BE2C (cell line): ENCODE measurements around the gene NUFIP1.

ENCODE experiments used
- DNase-seq: peaks from one replicate; pipeline ENCODE4 v3.0.0-alpha.2; 2020
- H3K27me3 ChIP-seq: fragments of 250-450 bp; sonication (Bioruptor Pico); 2 replicates; pipeline ENCODE4 v1.5.1; 2020; ENCODE audit warnings: mild to moderate bottlenecking
- H3K36me3 ChIP-seq: fragments of 250-450 bp; sonication (Bioruptor Pico); 2 replicates; pipeline ENCODE4 v1.5.1; 2020; ENCODE audit warnings: mild to moderate bottlenecking
- H3K4me1 ChIP-seq: fragments of 250-450 bp; sonication (Bioruptor Pico); 2 replicates; pipeline ENCODE4 v1.5.1; 2020
- H3K4me3 ChIP-seq: 2 replicates; pipeline ENCODE4 v1.5.1; 2011; ENCODE audit warnings: low read depth, low read length
- H3K9me3 ChIP-seq: fragments of 250-450 bp; sonication (Bioruptor Pico); 2 replicates; pipeline ENCODE4 v1.5.1; 2020
- CTCF ChIP-seq: IDR thresholded peaks from 2 replicates; pipeline ENCODE4 v1.5.1; 2012; ENCODE audit warnings: mild to moderate bottlenecking, low read depth, low read length

NUFIP1 gene

DNA sequence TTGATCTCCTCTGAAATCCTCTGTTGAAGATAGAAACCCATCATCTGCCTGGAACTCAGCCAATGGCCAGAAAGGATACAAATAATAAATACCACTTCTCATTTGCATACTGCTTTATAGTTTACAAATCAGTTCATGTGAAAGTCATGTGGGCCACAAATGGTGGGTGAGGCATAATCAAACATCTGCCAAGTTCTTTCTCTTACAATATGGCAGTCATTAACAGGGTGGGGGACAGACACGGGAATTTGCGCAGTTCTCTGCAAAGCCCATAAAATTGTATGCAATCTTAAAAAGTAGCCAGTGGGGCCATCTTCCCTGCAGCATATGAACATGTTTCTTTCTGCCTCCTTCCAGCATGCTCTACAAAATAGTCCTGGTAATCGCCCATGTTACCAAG, 59.6 kb downstream of the NUFIP1 start:
- no peaks in the 10 kb centered on the region for H3K9me3 ChIP-seq
- TF ChIP-seq CTCF = no peak
- DNase-seq = no peak
- H3K36me3 ChIP-seq = no peaks in the 10 kb centered on the region
- no peak overlapping the region for H3K4me3 ChIP-seq
- peaks cover 10% of the 10 kb centered on the region for H3K4me1 ChIP-seq
- H3K27me3 ChIP-seq = no peaks in the 10 kb centered on the region

GRCh38 chr13:44927968-44928367, 61.3 kb downstream of the NUFIP1 start:
- no peak overlapping the region for H3K4me3 ChIP-seq
- peaks cover 10% of the 10 kb centered on the region for H3K4me1 ChIP-seq
- H3K27me3 ChIP-seq = no peaks in the 10 kb centered on the region
- DNase-seq = no peak
- no peak for TF ChIP-seq CTCF
- H3K9me3 ChIP-seq = no peaks in the 10 kb centered on the region
- no peaks in the 10 kb centered on the region for H3K36me3 ChIP-seq

DNA sequence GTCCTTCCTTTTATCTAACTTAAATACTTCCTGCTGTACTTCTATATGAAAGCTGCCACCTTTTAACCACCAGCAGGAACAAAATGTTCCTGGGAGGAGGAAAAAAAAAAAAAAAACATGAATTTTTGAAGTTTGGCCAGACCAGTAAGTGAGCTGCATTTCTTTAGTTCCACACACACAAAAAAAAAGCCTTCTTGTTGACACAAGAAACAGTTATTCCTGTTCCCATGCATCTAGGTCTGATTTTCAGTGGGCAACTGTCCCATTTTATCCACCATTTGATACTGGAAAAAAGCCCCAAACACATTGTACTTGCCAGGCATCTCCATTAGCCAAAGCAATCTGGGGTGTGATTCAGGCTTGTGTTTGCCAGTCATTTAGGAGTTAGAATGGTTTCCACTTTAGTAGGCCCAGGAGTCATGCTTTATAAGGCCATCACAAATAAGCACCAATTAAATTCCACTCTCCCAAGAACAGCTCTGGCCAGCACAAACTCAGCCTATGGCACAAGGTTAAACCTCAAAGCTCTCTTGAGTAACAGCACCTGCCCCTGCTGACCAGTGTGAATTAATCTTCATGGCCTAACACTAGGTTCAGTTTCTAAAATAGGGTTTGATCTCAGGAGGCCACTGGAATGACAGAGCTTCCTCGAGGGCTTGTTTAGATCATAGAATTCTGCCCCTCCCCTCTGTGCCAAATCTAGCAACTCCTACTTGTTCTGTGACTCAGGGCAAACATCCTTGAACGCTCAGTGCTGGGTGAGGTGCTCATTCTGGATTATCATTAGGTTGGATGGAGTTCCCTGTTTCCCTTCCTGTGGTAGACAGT, 67.1 kb downstream of the NUFIP1 start:
- Histone ChIP-seq H3K9me3 (no peaks in the 10 kb centered on the region), H3K4me1 (no peaks in the 10 kb centered on the region), H3K27me3 (no peaks in the 10 kb centered on the region), H3K36me3 (no peaks in the 10 kb centered on the region), H3K4me3 (no peak overlapping the region)
- TF ChIP-seq CTCF = no peak
- DNase-seq = no peak

DNA sequence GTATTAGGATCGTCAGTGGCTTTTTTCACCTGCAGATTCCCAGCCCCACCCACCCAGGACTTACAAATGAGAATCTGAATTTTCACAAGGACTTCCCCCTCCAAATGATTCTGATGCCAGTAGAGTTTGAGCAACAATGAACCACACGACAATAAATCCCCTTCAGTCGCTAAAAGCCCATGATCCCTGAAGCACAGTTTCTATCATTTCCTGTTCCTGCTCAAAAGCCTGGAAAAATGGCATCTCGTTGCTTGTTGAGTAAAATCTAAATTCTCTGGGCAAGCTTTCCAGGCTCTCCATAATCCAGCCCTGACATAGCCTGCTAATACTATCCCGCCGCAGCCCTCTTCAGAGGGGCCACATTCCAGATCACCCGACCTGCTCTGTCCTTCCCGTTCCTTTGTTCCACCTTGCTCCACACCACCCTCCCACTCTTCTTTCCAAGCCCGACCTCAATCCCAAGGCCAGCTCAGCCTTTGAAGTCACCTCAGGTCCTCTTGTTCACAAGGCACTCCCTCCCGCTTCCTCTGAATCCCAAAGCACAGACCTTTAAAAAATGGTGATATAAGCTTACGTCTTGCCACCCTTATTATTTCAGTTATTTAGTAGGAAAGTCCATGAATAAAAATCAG, 67.9 kb downstream of the NUFIP1 start:
- Histone ChIP-seq H3K9me3 (no peaks in the 10 kb centered on the region), H3K36me3 (no peaks in the 10 kb centered on the region)
- TF ChIP-seq CTCF = no peak

GRCh38 chr13:44920013-44920412, 69.3 kb downstream of the NUFIP1 start:
- Histone ChIP-seq H3K4me1 (no peaks in the 10 kb centered on the region), H3K4me3 (no peak overlapping the region), H3K9me3 (no peaks in the 10 kb centered on the region), H3K36me3 (no peaks in the 10 kb centered on the region), H3K27me3 (no peaks in the 10 kb centered on the region)
- 0 out of 2 replicates have a peak, but pooled peaks have one; percentile 1 for TF ChIP-seq CTCF
- no peak for DNase-seq

More for the DNA sequence above, 67.9 kb downstream of the NUFIP1 start:
- no peak for DNase-seq
- Histone ChIP-seq H3K4me1 (no peaks in the 10 kb centered on the region), H3K27me3 (no peaks in the 10 kb centered on the region), H3K4me3 (no peak overlapping the region)
